GM12801 (cell line): ENCODE data around the gene DLK1.

Source experiments
- CTCF ChIP-seq: IDR thresholded peaks from one replicate; pipeline ENCODE4 v1.5.1; 2011; ENCODE audit warnings: control low read depth; ENCODE audit not compliant: insufficient read length; ENCODE audit errors: extremely low read depth

Gene DLK1

DNA sequence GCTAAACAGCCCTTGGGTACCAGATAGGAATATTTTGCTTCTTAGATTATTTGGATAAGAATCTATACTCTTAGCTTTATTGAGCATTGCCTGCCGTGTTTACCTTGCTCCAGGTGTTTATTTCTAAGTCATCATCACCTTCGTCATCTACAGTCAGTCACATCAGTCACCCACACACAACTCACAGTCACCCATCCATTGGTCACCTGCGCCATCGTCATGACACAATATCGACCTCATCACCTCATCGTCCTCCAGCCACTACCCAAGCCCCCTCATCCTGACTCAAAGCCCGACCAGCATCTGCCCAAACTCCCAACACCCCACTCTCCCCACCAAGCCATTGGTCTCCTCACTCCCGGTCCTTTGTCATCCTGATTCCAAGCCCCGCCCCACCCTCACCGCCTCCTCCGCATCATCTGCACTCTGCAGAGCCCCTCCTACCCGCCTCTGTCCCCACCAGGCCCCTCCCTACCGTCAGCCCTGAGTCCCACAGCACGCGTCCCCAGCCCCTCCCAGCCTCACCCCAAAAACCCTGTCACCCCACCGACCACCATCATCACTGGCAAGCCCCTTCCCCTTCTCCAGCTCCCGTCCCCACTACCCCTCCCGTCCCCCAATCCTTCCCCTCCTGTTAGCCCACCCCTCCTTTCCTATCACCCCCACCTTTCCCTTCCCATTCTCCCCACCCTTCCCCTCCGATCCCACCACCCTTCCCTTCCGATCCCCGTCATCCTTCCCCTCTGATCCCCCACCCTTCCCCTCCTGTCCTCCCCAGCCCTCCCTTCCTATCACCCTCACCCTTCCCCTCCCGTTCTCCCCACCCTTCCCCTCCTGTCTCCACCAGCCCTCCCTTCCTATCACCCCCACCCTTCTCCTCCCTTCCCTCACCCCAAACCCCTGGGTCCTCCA is 9.8 kb downstream of the DLK1 start:
- TF ChIP-seq CTCF = no peak

GRCh38 chr14:100737526-100737925 is 10.8 kb downstream of the DLK1 start:
- no peak for TF ChIP-seq CTCF

GRCh38 chr14:100738269-100738691 is 11.6 kb downstream of the DLK1 start:
- TF ChIP-seq CTCF = no peak

- no peak for TF ChIP-seq CTCF
Observed at GRCh38 chr14:100738704-100739131, 12.0 kb downstream of the DLK1 start.

GRCh38 chr14:100739306-100739705 is 12.6 kb downstream of the DLK1 start:
- TF ChIP-seq CTCF = no peak

DNA sequence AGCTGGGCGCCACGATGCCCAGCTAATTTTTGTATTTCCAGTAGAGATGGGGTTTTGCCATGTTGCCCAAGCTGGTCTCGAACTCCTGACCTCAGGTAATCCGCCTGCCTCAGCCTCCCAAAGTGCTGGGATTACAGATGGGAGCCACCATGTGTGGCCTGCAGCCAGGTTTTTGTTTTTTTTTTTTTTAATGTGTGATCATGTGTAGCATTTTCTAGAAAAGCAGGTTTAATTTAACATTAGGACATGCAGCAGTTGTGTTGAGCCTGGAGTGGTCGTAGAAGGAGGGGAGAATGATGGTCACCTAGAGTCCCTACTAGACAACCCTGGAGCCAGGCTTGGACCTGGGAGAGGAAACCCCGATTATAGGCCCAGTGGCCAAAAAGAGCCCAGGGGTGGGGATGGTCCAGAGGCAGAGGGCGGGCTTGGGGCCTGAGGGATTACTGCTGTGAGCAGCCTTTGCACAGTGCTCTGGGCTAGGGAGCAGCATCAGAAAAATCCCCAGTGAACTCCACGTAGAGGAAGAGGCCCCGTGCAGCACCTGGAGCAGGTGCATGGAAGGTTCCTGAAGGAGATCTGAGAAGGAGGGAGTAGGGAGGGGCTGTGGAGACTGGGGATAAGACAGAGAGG is 13.6 kb downstream of the DLK1 start:
- no peak for TF ChIP-seq CTCF

DNA sequence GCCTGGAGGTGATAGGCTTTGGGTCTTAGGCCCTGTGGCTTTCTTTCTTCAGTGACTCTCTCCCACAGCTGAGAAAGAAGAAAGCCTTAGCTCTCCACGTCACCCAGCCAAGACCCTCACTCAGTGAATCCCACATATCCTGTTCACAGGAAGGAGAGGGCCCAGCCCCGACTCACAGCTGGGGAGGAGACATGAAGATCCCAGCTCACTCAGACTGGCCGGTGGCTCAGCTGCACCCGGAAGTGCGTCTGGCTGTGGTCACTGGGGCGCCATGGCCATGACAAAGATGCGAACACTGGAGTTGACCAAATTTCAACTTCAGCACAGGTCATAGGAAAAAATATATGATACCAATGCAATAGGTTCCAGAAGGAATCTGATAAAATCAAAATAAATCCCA is 14.2 kb downstream of the DLK1 start:
- no peak for TF ChIP-seq CTCF
